H1 (cell line): Measurements from ENCODE around the gene WASF3. TPM values are rescaled to one million over a fixed set of nuclear protein-coding genes. Genes with fewer than 3 reads are reported as not detected.

Source experiments
- ASH2L ChIP-seq: fragments of 200-600, 300-600 bp; sonication (generic); IDR thresholded peaks from one replicate; pipeline ENCODE4 v1.7.1; 2017; ENCODE audit warnings: low read length
- E2F6 ChIP-seq: IDR thresholded peaks from 2 replicates; pipeline ENCODE4 v1.6.1; 2012; ENCODE audit warnings: inconsistent platforms
- MAFK ChIP-seq: IDR thresholded peaks from 2 replicates; pipeline ENCODE4 v1.6.1; 2012; ENCODE audit warnings: low read depth, mild to moderate bottlenecking, improper control_type of control experiment, low read length
- RFX5 ChIP-seq: IDR thresholded peaks from 2 replicates; pipeline ENCODE4 v1.6.1; 2011; ENCODE audit warnings: low read depth, low read length, improper control_type of control experiment, borderline replicate concordance
- SAP30 ChIP-seq: fragments of 300-600 bp; sonication (generic); IDR thresholded peaks from 2 replicates; pipeline ENCODE4 v1.7.1; 2012; ENCODE audit warnings: low read length, moderate library complexity, mild to moderate bottlenecking, inconsistent platforms; ENCODE audit not compliant: insufficient read depth, insufficient replicate concordance
- polyA plus RNA-seq, 7 experiments: library from polyadenylated mRNA; depleted of rRNA in 3 of 7; stranded (reverse) in 5 of 7; unstranded in 2 of 7; fragments of >200 nt in 5 of 7; fragments of 200-250 nt in 2 of 7; gene quantifications; 1 replicate in 5 of 7; 2 replicates in 1 of 7; 4 replicates in 1 of 7; pipeline versions ENCODE4 v1.2.1 to v1.2.3, GENCODE V29; 2011 to 2013; ENCODE audit warnings: missing spikeins in 2 of 7, mixed read lengths in 2 of 7
- total RNA-seq: library from RNA; stranded (reverse); fragmentation: NEBNext Ultra II Directional; extraction: Animal tissue kit (Norgen Biotek cat#: 25700); gene quantifications from 2 replicates; pipeline ENCODE4 v1.2.1, GENCODE V29; 2021

Gene WASF3
- total and polyA plus RNA-seq, 2 of the 8 experiments (the other 6 are each of a cell fraction or from before 2014, with no cell fraction given), result 18.7 to 39.8 TPM

GRCh38 chr13:26735677-26736076, 178.2 kb downstream of the WASF3 start (continued):
- TF ChIP-seq ASH2L, result no peak
- TF ChIP-seq RFX5, result no peak
- no peak for TF ChIP-seq E2F6
- TF ChIP-seq MAFK, result no peak
- no peak for TF ChIP-seq SAP30

Other genes with a start within 250 kb of the WASF3 start
- gene GPR12, start 203.1 kb downstream of the WASF3 start, total RNA-seq, result 0.15 TPM in 2 replicates
- gene GPR12, start 203.1 kb downstream of the WASF3 start, polyA plus RNA-seq (2011; rRNA removed), result 0.27 and 0.53 TPM in 2 replicates